WI38 (cell line): Measurements from ENCODE around the gene PLPP3.
A peak's percentile ranks its signal among the peaks of the same experiment; 100 is the strongest.

Source experiments
- H3K4me3 ChIP-seq: 2 replicates; pipeline ENCODE4 v1.5.1; 2011; ENCODE audit warnings: low read depth, mild to moderate bottlenecking, control low read depth, low read length
- TF ChIP-seq, protein P1 (sequence below): IDR thresholded peaks from 2 replicates; pipeline ENCODE4 v1.5.1; 2012; ENCODE audit warnings: low read depth, mild to moderate bottlenecking, control low read depth, low read length

The PLPP3 gene

DNA sequence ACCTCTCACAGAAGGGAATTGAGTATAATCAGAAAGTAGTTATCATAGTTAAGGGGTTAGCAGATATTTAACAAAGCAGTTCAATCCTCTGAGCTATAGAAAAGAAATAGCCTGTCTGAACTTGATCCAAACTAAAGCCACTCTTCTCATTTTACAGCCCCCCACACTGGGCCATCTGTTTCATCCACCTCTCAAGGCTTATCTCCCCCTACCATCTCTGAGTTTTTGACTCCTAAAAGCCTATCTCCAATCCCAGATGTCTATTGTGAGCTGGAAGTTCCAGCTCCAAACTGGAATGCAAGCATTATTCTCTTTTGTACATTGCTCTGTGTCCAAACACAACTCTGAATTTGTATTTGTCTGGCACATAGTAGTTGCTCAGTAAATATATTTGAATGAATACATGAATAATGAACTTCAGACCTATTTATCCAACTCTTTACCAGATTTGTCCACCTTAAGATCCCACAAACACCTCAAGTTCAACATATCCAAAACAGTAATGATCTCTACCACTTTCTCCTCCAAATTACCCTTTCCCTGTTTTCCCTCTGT is 98.1 kb downstream of the PLPP3 start:
- no peak overlapping the region for H3K4me3 ChIP-seq
- TF ChIP-seq, protein P1, sequence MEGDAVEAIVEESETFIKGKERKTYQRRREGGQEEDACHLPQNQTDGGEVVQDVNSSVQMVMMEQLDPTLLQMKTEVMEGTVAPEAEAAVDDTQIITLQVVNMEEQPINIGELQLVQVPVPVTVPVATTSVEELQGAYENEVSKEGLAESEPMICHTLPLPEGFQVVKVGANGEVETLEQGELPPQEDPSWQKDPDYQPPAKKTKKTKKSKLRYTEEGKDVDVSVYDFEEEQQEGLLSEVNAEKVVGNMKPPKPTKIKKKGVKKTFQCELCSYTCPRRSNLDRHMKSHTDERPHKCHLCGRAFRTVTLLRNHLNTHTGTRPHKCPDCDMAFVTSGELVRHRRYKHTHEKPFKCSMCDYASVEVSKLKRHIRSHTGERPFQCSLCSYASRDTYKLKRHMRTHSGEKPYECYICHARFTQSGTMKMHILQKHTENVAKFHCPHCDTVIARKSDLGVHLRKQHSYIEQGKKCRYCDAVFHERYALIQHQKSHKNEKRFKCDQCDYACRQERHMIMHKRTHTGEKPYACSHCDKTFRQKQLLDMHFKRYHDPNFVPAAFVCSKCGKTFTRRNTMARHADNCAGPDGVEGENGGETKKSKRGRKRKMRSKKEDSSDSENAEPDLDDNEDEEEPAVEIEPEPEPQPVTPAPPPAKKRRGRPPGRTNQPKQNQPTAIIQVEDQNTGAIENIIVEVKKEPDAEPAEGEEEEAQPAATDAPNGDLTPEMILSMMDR = no peak

DNA sequence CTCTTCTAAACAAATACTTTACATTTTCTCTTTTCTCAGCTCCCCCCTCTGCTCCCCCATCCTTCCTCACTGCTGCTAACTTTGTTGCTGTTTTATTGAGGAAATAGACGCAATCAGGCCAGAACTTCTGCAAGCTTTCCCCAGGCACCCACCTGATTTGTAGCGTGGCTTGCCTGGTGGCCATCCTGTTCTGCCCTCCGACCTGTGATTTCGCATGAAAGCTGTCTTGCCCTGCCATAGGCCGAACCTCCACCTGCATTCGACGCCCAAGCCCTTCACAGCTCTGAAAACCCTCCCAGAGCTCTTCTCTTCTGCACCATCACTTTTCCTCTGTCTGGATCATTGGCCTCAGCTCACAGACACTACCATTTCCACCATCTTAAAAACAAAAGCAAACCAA is 100.6 kb downstream of the PLPP3 start:
- TF ChIP-seq, protein P1 = no peak
- H3K4me3 ChIP-seq = no peak overlapping the region

DNA sequence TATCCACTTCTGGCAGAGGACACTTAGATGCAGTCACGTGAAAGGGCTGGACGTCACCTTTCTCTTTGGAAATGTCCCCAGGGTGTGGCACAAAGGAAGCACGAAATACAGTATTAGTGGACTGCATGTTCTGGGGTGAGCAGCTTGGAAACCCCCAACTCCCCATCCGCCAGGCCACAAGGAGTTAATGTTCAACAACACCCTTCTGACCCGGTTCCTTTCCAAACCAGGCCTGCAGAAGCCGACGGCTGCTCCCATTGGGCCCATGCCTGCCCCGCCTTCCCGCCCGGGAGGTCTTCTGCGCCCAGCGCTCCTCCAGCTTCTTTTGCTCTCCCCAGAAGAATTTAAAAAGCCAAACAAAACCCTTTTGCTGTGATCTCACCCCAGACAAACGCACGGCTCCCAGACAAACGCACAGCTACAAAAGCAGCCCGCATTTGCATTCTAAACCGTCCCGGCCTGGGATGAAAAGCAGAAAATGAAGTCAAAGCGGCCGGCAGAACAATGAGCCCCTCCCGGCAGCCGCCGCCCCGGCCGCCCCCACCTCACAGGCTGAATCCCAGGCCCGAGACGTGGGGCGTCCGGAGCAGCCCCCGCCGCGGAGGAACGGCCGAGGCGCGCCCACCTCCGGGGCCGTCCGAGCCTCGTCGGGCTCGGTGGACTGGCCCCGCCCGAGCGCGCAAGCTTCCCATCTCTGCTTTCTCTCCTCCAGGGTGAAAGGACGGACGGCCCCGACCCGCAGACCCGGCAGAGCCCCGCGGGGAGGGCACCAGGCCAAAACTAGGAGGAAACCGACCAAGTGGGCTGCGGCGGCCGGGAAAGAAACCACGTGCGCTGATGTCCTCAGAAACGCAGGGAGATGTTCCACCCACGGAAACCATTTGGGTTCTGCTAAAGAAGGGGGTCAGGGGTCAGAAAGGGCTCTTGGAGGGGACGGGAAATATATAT is 101.9 kb downstream of the PLPP3 start:
- TF ChIP-seq, protein P1 = no peak
- peak overlapping the region; percentile 50 for H3K4me3 ChIP-seq

DNA sequence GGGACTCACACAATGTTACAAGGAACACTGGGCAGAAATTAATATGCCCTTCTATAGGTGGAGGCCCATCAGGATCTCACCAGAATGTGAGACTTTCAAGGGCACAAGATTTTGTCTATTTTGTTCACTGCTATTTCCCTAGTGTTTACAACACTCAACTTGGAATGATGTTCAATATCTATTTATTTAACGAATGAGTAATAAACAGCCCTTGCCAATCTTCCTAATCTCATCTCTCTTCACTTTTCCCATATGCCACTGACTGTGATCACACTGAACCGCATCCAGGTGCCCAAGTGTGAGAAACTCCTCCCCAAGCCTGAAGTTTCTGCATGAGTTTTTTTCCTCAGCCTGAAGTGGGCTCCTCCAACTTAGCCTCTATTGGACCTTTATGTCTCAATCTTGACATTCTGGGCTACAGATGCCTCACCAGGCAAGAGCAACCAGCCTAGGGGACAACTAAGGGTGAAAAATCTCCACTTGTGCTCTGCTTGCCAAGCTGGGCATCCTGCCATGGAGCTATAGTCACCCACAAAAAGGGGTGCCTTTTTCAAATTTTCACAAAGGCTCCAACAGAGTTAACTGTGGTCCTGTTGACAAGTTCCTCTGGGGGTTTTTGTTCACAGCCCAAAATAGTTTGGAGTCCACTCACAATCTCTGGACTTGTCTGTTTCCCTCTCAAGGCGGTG is 105.6 kb downstream of the PLPP3 start:
- H3K4me3 ChIP-seq = no peak overlapping the region
- TF ChIP-seq, protein P1 = no peak

DNA sequence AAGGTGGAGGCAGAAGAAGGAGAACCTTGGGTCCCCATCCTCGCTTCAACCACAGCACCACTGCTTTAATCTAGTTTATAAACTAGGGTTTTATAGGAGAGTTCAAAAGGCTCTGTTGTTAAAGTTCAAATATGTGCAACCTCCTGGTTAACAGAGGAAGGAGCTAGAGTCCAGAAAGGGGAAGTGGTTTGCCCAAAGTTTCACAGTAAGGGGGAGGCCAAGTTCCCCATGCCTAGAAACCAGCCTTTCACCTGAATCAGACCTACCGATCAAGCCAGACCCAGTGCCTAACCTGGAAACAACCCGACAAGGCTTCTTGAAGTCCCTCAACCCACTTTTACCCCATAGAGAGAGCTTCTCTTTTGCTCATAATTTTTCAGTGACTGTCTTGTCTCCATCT is 106.5 kb downstream of the PLPP3 start:
- TF ChIP-seq, protein P1 = no peak
- H3K4me3 ChIP-seq = no peak overlapping the region

DNA sequence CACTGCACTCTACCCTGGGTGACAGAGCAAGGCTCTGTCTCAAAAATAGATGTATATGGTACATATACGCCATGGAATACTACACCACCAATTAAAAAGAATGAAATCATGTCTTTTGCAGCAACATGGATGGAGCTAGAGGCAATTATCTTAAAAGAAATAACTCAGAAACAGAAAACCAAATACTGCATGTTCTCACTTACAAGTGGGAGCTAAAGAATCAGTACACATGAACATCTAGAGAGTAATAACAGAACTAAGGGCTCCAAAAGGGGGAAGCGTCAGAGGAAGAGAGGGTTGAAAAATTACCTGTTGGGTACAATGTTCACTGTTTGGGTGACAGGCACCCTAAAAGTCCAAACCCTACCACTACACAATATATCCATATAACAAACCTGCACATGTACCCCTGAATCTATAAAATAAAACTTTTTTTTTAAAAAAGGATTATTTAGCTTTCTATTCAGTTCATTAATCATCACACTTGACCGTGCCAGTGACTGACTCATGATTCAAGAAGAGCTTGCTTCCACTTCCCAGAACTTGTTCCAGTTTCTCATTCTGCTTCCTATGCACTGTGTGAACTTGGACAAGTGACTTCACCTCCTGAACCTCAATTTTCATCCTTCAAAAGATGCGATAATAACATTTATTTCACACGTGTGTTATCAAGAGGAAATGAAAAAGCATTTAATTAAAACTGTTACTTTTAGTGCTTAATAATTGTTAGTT is 109.6 kb downstream of the PLPP3 start:
- TF ChIP-seq, protein P1 = no peak
- no peak overlapping the region for H3K4me3 ChIP-seq
